ENCODE data around the gene DNAJC22. TPM values are rescaled to one million over a fixed set of nuclear protein-coding genes. Genes with fewer than 3 reads are reported as not detected.

Gene DNAJC22
- total RNA-seq, 2 donors from 2014 or later = 0.68 to 1.5 TPM

- peaks cover 24% of the 10 kb centered on the region for H3K27me3 ChIP-seq (replicated peaks; ENCODE audit: insufficient read depth)
- no peak for DNase-seq (ENCODE audit: low spot score)
- H3K9me3 ChIP-seq = no peaks in the 10 kb centered on the region
- H3K4me3 ChIP-seq = peak overlapping the region; percentile 62
- no peaks in the 10 kb centered on the region for H3K36me3 ChIP-seq
- no peak overlapping the region for H3K27ac ChIP-seq
- TF ChIP-seq CTCF (IDR thresholded peaks at IDR 0.05) = no peak
- peaks cover 41 to 49% of the 10 kb centered on the region in 2 donors for H3K4me1 ChIP-seq (ENCODE audit: control insufficient read depth in 1 of 2, low read depth in 2 of 2)
- no peak for ATAC-seq (ENCODE audit: insufficient number of reproducible peaks, low FRiP score, low read depth)
Observed at GRCh38 chr12:49342914-49343731, 3.6 kb upstream of the DNAJC22 start.

GRCh38 chr12:49344486-49345050 is 2.1 kb upstream of the DNAJC22 start:
- Histone ChIP-seq H3K36me3 (no peaks in the 10 kb centered on the region), H3K27me3 (replicated peaks; ENCODE audit: insufficient read depth) (peaks cover 24% of the 10 kb centered on the region), H3K9me3 (no peaks in the 10 kb centered on the region), H3K27ac (no peak overlapping the region), H3K4me3 (peak overlapping the region; percentile 70), H3K4me1 (ENCODE audit: control insufficient read depth in 1 of 2, low read depth in 2 of 2) (peaks cover 41 to 52% of the 10 kb centered on the region in 2 donors)
- no peak for ATAC-seq (ENCODE audit: insufficient number of reproducible peaks, low FRiP score, low read depth)
- TF ChIP-seq CTCF (IDR thresholded peaks at IDR 0.05) = no peak
- no peak for DNase-seq (ENCODE audit: low spot score)

GRCh38 chr12:49345051-49345824 is 1.4 kb upstream of the DNAJC22 start:
- H3K36me3 ChIP-seq = no peaks in the 10 kb centered on the region
- ATAC-seq (ENCODE audit: insufficient number of reproducible peaks, low FRiP score, low read depth) (no peak), DNase-seq (ENCODE audit: low spot score) (no peak)
- peak overlapping the region; percentile 70 for H3K4me3 ChIP-seq
- H3K27ac ChIP-seq = no peak overlapping the region
- no peak for TF ChIP-seq CTCF (IDR thresholded peaks at IDR 0.05)
- H3K4me1 ChIP-seq (ENCODE audit: control insufficient read depth in 1 of 2, low read depth in 2 of 2) = peaks cover 41 to 52% of the 10 kb centered on the region in 2 donors
- H3K9me3 ChIP-seq = no peaks in the 10 kb centered on the region
- H3K27me3 ChIP-seq (replicated peaks; ENCODE audit: insufficient read depth) = peaks cover 24% of the 10 kb centered on the region

- no peak overlapping the region for H3K27ac ChIP-seq
- H3K27me3 ChIP-seq (replicated peaks; ENCODE audit: insufficient read depth) = peaks cover 24% of the 10 kb centered on the region
- H3K4me3 ChIP-seq = peak overlapping the region; percentile 70
- ATAC-seq (ENCODE audit: insufficient number of reproducible peaks, low FRiP score, low read depth) (no peak), DNase-seq (ENCODE audit: low spot score) (no peak)
- no peak for TF ChIP-seq CTCF (IDR thresholded peaks at IDR 0.05)
- peaks cover 41 to 52% of the 10 kb centered on the region in 2 donors for H3K4me1 ChIP-seq (ENCODE audit: control insufficient read depth in 1 of 2, low read depth in 2 of 2)
- no peaks in the 10 kb centered on the region for H3K9me3 ChIP-seq
- H3K36me3 ChIP-seq = no peaks in the 10 kb centered on the region
Observed at GRCh38 chr12:49345825-49346658, 646 bp upstream of the DNAJC22 start.
